GM21447 (cell line): Measurements from ENCODE around the gene HOXB5.

ENCODE experiments used
- ATAC-seq: cut with Tn5 transposase; IDR thresholded peaks from one replicate; pipeline ENCODE4 v1.9.1; 2021; ENCODE audit not compliant: unreplicated experiment

The HOXB5 gene

GRCh38 chr17:48551214-48551555, 42.4 kb downstream of the HOXB5 start:
- ATAC-seq: no peak

- no peak for ATAC-seq
Measured at GRCh38 chr17:48550502-48551213, 42.9 kb downstream of the HOXB5 start.

- ATAC-seq: no peak
Measured at GRCh38 chr17:48549914-48550501, 43.6 kb downstream of the HOXB5 start.

GRCh38 chr17:48549281-48549630, 44.3 kb downstream of the HOXB5 start:
- no peak for ATAC-seq

GRCh38 chr17:48548523-48549280, 44.9 kb downstream of the HOXB5 start:
- ATAC-seq: no peak

GRCh38 chr17:48547808-48548522, 45.6 kb downstream of the HOXB5 start:
- ATAC-seq: no peak

GRCh38 chr17:48546924-48547807, 46.4 kb downstream of the HOXB5 start:
- ATAC-seq: no peak

GRCh38 chr17:48546137-48546923, 47.2 kb downstream of the HOXB5 start:
- ATAC-seq: no peak

GRCh38 chr17:48545539-48545938, 48.0 kb downstream of the HOXB5 start:
- no peak for ATAC-seq

- ATAC-seq: no peak
Measured at GRCh38 chr17:48545022-48545375, 48.6 kb downstream of the HOXB5 start, which contains the start of gene HOXB2. Gene HOXB2, minus strand, starts transcription at chr17:48545109. Its CDS starts 198 bp downstream, at chr17:48544911.

GRCh38 chr17:48544349-48545021, 49.1 kb downstream of the HOXB5 start:
- ATAC-seq: no peak

- ATAC-seq: no peak
Measured at GRCh38 chr17:48543854-48544348, 49.7 kb downstream of the HOXB5 start.

GRCh38 chr17:48543107-48543853, 50.3 kb downstream of the HOXB5 start:
- ATAC-seq: peak; percentile 40

- no peak for ATAC-seq
Measured at GRCh38 chr17:48542698-48543106, 50.9 kb downstream of the HOXB5 start.

- no peak for ATAC-seq
Measured at GRCh38 chr17:48542114-48542656, 51.4 kb downstream of the HOXB5 start.

GRCh38 chr17:48541577-48542113, 51.9 kb downstream of the HOXB5 start:
- ATAC-seq: no peak
